ENCODE data around the gene ADGRB3. TPM values are rescaled to one million over a fixed set of nuclear protein-coding genes. Genes with fewer than 3 reads are reported as not detected.

The ADGRB3 gene
- total and polyA plus RNA-seq, 10 of the 15 experiments (the other 5 are each of a cell fraction or from before 2014, with no cell fraction given) = 0.03 to 0.06 TPM; not detected in 8

- CTCF ChIA-PET = no interaction called here
- no TSS peak for BruUV-seq (replicated peaks)
- RAD21 ChIA-PET (ENCODE audit: unreplicated experiment) = no interaction called here
- no peak for TF ChIP-seq BCL11A (IDR thresholded peaks at IDR 0.05; ENCODE audit: low read depth, low read length)
- no peak for TF ChIP-seq MYB (IDR thresholded peaks at IDR 0.05; ENCODE audit: borderline replicate concordance, low read depth, low read length)
- TF ChIP-seq, protein P1, sequence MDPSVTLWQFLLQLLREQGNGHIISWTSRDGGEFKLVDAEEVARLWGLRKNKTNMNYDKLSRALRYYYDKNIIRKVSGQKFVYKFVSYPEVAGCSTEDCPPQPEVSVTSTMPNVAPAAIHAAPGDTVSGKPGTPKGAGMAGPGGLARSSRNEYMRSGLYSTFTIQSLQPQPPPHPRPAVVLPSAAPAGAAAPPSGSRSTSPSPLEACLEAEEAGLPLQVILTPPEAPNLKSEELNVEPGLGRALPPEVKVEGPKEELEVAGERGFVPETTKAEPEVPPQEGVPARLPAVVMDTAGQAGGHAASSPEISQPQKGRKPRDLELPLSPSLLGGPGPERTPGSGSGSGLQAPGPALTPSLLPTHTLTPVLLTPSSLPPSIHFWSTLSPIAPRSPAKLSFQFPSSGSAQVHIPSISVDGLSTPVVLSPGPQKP (IDR thresholded peaks at IDR 0.05; ENCODE audit: low read depth, low read length) = no peak
- no peak for TF ChIP-seq SMAD1 (IDR thresholded peaks at IDR 0.05; ENCODE audit: low read depth, partially characterized antibody)
- no peak for TF ChIP-seq WRNIP1 (IDR thresholded peaks at IDR 0.05; ENCODE audit: borderline replicate concordance, low read depth, low read length)
- TF ChIP-seq, protein P2, sequence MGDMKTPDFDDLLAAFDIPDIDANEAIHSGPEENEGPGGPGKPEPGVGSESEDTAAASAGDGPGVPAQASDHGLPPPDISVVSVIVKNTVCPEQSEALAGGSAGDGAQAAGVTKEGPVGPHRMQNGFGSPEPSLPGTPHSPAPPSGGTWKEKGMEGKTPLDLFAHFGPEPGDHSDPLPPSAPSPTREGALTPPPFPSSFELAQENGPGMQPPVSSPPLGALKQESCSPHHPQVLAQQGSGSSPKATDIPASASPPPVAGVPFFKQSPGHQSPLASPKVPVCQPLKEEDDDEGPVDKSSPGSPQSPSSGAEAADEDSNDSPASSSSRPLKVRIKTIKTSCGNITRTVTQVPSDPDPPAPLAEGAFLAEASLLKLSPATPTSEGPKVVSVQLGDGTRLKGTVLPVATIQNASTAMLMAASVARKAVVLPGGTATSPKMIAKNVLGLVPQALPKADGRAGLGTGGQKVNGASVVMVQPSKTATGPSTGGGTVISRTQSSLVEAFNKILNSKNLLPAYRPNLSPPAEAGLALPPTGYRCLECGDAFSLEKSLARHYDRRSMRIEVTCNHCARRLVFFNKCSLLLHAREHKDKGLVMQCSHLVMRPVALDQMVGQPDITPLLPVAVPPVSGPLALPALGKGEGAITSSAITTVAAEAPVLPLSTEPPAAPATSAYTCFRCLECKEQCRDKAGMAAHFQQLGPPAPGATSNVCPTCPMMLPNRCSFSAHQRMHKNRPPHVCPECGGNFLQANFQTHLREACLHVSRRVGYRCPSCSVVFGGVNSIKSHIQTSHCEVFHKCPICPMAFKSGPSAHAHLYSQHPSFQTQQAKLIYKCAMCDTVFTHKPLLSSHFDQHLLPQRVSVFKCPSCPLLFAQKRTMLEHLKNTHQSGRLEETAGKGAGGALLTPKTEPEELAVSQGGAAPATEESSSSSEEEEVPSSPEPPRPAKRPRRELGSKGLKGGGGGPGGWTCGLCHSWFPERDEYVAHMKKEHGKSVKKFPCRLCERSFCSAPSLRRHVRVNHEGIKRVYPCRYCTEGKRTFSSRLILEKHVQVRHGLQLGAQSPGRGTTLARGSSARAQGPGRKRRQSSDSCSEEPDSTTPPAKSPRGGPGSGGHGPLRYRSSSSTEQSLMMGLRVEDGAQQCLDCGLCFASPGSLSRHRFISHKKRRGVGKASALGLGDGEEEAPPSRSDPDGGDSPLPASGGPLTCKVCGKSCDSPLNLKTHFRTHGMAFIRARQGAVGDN (IDR thresholded peaks at IDR 0.05) = no peak
- no peak for TF ChIP-seq RBBP5 (conservative IDR thresholded peaks at IDR 0.05)
- TF ChIP-seq ZBTB33 (IDR thresholded peaks at IDR 0.05) = no peak
- no peak for TF ChIP-seq IKZF2 (IDR thresholded peaks at IDR 0.05)
- SMC1A ChIA-PET (ENCODE audit: uncharacterized antibody, unreplicated experiment) = no interaction called here
- DNase-seq (ENCODE audit: low read depth, low spot score) = no peak
- Histone ChIP-seq H3K4me2 (ENCODE audit: control insufficient read depth, insufficient read depth) (no peak overlapping the region), H3K27me3 (replicated peaks in 1 of 2; ENCODE audit: control insufficient read depth in 2 of 2, insufficient read depth in 2 of 2, low read length in 1 of 2) (no peaks in the 10 kb centered on the region), H3K4me3 (no peak overlapping the region), H3K9ac (ENCODE audit: control insufficient read depth, insufficient read depth, low read length) (no peak overlapping the region), H3K9me3 (replicated peaks; ENCODE audit: control insufficient read depth, insufficient read depth, low read length) (no peaks in the 10 kb centered on the region), H3K36me3 (ENCODE audit: control insufficient read depth in 2 of 2, insufficient read depth in 2 of 2, low read length in 1 of 2) (no peaks in the 10 kb centered on the region), H3K27ac (ENCODE audit: control insufficient read depth, insufficient read depth) (no peak overlapping the region), H3K79me2 (ENCODE audit: control insufficient read depth, insufficient read depth, low read length) (no peaks in the 10 kb centered on the region), H3K4me1 (ENCODE audit: control insufficient read depth, insufficient read depth, low read length) (no peaks in the 10 kb centered on the region), H4K20me1 (ENCODE audit: control insufficient read depth, insufficient read depth) (no peaks in the 10 kb centered on the region), H2AFZ (ENCODE audit: control insufficient read depth, low read depth, low read length) (no peak overlapping the region)
- in situ Hi-C loops (cut with MboI) = no loop called here
- ATAC-seq = no peak
- intact Hi-C loops (cut with micrococcal nuclease; ENCODE audit: unreplicated experiment) = no loop called here
- 96% methylated on average over 1 of the region's 1 CpG for WGBS (ENCODE audit: insufficient coverage, insufficient replicate concordance, low lambda C conversion rate, missing lambda C conversion rate)
- POLR2A ChIA-PET = no interaction called here
- peak; percentile 23 for FAIRE-seq
These were observed 461.6 kb downstream of the ADGRB3 start for GRCh38 chr6:69096681-69097080.
